Femur (tissue), 1 donor: ENCODE data around the gene WASL.
"Not testable (repeated sequence)": the region's sequence is repeated elsewhere in the genome, so short reads cannot be mapped to it uniquely, and the experiment has no call there.

Source experiments
- DNase-seq: peaks from one replicate; pipeline ENCODE4 v3.0.0-alpha.2; 2017

WASL gene

DNA sequence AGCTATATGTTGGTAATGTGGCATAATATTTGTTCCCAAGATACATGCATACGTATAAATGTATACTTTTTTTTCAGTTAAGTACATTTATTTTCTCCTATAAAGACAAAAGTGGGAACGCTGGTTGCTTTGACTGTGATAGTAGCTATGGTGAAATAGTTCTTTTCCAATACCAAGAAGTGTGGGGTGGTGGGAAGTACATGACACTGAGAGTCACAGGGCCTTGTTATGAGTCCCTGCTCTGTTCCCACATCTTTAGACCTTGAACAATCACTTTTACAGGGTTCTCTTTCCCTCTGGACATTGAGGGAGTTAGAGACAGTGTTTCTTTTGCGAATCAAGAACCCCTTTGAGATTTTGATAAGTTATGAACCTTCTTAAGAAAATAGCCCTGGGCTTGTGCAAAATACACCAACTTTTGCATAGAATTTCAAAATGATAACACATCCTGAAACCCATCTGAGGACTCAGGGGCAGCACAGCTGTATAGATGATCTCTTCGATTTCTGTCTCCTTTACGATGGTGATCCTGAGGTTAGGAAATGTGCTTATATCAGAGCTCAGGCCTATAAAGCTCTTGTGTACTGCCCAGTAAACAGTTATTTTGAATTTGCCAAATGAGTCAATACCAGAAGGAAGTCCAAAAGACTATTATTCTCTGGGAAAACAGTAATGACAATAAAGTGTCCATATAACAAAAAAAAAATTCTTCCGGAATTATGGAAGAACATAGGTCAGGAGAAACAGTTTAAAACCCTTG lies 92.1 kb downstream of the WASL start:
- no peak for DNase-seq

- DNase-seq, result peak; percentile 53
These were observed 93.2 kb downstream of the WASL start, which contains the start of gene LMOD2 for GRCh38 chr7:123655614-123656013. Gene LMOD2, plus strand, starts transcription at chr7:123655866. Its CDS starts 98 bp downstream, at chr7:123655964.

- DNase-seq, result no peak
These were observed 95.6 kb downstream of the WASL start for GRCh38 chr7:123653162-123653561.

DNA sequence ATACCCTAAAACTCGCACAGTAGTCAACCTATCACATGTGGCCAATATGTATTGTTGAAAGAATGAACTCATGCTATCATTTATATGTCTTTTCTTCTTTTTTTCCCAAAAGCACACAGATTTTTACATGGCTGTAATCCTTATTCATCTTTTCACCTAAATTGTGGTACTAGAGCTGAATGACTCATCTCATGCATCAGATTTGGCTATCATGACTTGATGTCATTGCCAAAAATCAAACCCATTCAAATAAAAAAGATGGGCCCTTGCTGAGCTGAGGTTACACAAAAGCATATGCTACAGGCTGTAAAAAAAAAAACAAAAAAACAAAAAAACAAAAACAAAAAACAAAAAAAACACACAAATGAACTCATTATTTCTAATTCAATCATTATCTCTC lies 96.4 kb downstream of the WASL start:
- DNase-seq, result no peak

GRCh38 chr7:123650595-123650994 lies 98.2 kb downstream of the WASL start:
- DNase-seq, result no peak

DNA sequence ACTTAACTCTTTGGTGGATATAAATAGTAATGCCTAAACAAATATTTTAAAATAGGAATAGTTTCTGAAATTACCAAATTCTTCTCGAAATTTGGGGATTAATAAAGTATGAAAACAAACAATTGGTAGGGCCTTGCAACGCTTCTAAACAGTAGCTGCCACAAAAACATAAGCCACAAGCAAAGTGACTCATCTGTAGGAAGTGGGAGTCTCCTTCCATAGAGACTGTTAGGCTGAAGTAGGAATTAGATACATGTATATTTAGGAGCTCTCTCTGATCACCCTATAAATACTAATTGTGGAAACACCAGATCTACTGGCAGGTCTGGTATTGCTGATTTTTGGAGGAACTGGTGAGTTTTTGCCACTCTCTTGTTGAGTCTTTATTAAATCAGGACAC lies 98.8 kb downstream of the WASL start:
- no peak for DNase-seq

- DNase-seq, result no peak
These were observed 101.6 kb downstream of the WASL start for GRCh38 chr7:123647106-123647730.

GRCh38 chr7:123645516-123645915 lies 103.3 kb downstream of the WASL start:
- DNase-seq, result no peak

DNA sequence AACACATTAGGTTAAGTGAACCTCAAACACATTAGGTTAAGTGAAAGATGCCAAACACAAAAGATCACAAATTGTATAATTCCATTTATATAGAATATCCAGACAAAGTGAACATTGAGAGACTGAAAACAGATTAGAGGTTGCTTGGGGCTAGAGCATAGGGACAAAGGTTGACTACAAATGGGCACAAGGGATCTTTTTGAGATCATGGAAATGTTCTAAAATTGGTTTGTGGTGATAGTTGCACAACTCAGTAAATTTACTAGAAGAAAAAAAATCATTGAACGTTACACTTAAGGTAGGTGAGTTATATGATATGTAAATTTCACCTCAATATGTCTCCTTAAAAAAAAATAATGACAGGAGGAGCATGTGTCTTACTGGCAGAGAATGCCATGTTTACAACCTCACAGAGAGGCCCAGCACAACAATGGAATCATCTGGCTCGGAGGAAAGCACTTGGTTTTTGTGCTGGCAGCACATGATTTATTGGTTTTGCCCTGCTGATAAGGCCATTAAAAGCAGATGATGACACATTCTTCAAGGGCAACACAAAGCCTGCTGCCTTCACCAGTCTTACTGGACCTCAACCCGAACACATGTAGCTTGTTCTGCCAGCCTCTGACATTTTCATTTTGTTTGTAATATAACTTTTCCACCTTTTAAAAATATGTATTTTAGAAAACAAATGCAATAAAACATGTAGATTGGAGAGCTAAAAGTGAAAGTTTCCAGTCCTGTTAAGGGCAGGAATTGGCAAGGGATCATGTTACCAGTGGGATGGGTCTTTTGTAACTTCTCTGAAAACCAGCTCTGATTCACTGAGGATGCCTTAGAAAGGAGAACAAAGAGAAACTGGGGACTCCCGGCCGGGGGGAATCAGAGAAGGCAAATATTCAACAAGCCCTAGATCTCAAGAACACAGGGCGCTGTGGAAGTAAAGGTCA lies 105.0 kb downstream of the WASL start:
- no peak for DNase-seq

GRCh38 chr7:123641901-123642300 lies 106.9 kb downstream of the WASL start:
- DNase-seq, result no peak

- DNase-seq, result no peak
These were observed 108.2 kb downstream of the WASL start for GRCh38 chr7:123640583-123640982.

DNA sequence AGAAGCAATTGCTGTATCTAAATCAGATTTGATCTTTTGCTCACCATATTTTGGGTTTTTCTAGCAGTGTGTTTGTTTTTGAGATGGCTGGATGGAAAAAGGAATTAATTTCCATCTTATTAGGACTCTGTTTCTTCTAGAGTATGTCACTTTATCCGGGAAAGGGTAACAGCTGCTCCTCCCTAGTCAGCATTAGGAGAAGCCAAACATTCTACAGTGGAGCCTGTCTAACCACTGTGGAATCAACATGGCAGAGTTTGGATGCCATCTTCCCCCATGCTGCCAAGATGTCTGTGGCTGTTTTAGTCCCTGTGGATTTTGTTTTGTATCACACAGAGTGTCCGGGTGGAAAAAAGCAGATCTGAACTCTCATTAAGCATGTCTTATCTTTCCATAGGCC lies 109.2 kb downstream of the WASL start:
- no peak for DNase-seq

DNA sequence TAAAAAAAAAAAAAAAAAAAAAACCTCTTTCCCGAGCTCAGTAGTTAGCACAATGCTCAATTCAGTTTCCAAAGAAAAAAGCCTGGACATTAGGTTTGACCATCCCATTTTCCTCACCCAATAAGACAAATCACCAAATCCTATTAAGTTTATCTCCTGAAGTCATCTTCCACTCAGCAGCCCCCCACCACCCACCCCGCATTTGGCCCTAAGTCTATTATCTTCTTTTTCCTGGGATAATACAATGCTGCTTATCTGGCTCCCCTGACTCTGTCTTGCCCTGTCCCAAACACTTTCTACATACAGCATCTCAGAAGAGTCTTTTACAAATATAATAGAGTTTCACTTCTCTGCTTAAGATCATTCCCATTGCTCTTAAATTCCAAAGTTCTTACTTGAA lies 110.9 kb downstream of the WASL start:
- no peak for DNase-seq

GRCh38 chr7:123637203-123637602 lies 111.6 kb downstream of the WASL start:
- DNase-seq, result no peak

GRCh38 chr7:123635551-123636359 lies 113.0 kb downstream of the WASL start:
- DNase-seq, result no peak

- DNase-seq, result not testable (repeated sequence)
These were observed 114.7 kb downstream of the WASL start for GRCh38 chr7:123634011-123634573.

- DNase-seq, result no peak
These were observed 115.2 kb downstream of the WASL start for GRCh38 chr7:123633553-123633952.

GRCh38 chr7:123632808-123633207 lies 116.0 kb downstream of the WASL start:
- no peak for DNase-seq
